Measurements from ENCODE around the gene KCNK3. TPM values are rescaled to one million over a fixed set of nuclear protein-coding genes. Genes with fewer than 3 reads are reported as not detected.

KCNK3 gene
- total RNA-seq, 2 donors from 2014 or later: 30.9 to 35.4 TPM

Other genes starting within 250 kb of the KCNK3 start
- gene OTOF, start 214.6 kb upstream of the KCNK3 start, total RNA-seq: under 1 TPM in 1 of 2 donors, not detected in 1; 0.18 TPM
- gene CIB4, start 51.4 kb upstream of the KCNK3 start, total RNA-seq: under 1 TPM in 1 of 2 donors, not detected in 1; 0.44 TPM
- gene SLC35F6, start 71.6 kb downstream of the KCNK3 start, total RNA-seq: 10 to 100 TPM; 26.4 to 35.5 TPM
- under 1 TPM in 1 of 2 donors, not detected in 1; 0.38 TPM for gene CENPA, start 93.3 kb downstream of the KCNK3 start, total RNA-seq
- gene DPYSL5, start 155.4 kb downstream of the KCNK3 start, total RNA-seq: not detected

Data from left cardiac atrium (tissue), 2 donors.